SK-N-SH (cell line): Measurements from ENCODE around the gene HIPK4. TPM values are rescaled to one million over a fixed set of nuclear protein-coding genes. Genes with fewer than 3 reads are reported as not detected.

ENCODE experiments used
- CHD2 ChIP-seq: fragments of 150-350 bp; IDR thresholded peaks from 2 replicates; pipeline ENCODE4 v1.6.1; 2018; ENCODE audit warnings: low read length; ENCODE audit not compliant: partially characterized antibody
- FOSL2 ChIP-seq: IDR thresholded peaks from 2 replicates; pipeline ENCODE4 v1.4.0; 2012; ENCODE audit warnings: low read depth, mild to moderate bottlenecking, moderate library complexity, borderline replicate concordance
- MEF2A ChIP-seq: IDR thresholded peaks from 2 replicates; pipeline ENCODE4 v1.4.0; 2012; ENCODE audit warnings: low read depth, borderline replicate concordance
- NRF1 ChIP-seq: IDR thresholded peaks from 2 replicates; pipeline ENCODE4 v1.6.1; 2012; ENCODE audit warnings: low read depth, mild to moderate bottlenecking, low read length
- POLR2AphosphoS5 ChIP-seq: IDR thresholded peaks from 2 replicates; pipeline ENCODE4 v1.6.1; 2012; ENCODE audit warnings: low read depth, low read length
- RXRA ChIP-seq: IDR thresholded peaks from 2 replicates; pipeline ENCODE4 v1.4.0; 2012; ENCODE audit warnings: low read depth, mild to moderate bottlenecking, borderline replicate concordance
- SIN3A ChIP-seq: IDR thresholded peaks from 2 replicates; pipeline ENCODE4 v1.6.1; 2012; ENCODE audit warnings: low read depth, mild to moderate bottlenecking, low read length, moderate library complexity, borderline replicate concordance
- YY1 ChIP-seq: IDR thresholded peaks from 2 replicates; pipeline ENCODE4 v1.4.0; 2012; ENCODE audit warnings: low read depth, mild to moderate bottlenecking
- polyA plus RNA-seq, 3 experiments: library from polyadenylated mRNA; depleted of rRNA; stranded (reverse); fragments of >200 nt; gene quantifications; 2 replicates each; pipeline ENCODE4 v1.2.3, GENCODE V29; 2012
- small RNA-seq, 7 experiments: library from RNA; depleted of rRNA; stranded (forward); fragments of <200 nt; gene quantifications; one replicate each; pipeline ENCODE3, GENCODE V24; 2012
- TF ChIP-seq, protein P1 (sequence below): fragments of 150-350 bp; IDR thresholded peaks from 2 replicates; pipeline ENCODE4 v1.6.1; 2016; ENCODE audit warnings: mild to moderate bottlenecking, low read depth, low read length
- TF ChIP-seq, protein P2 (sequence below): IDR thresholded peaks from 2 replicates; pipeline ENCODE4 v1.4.0; 2012; ENCODE audit warnings: low read depth, borderline replicate concordance
- TF ChIP-seq, protein P3 (sequence below): fragments of 150-350 bp; IDR thresholded peaks from 2 replicates; pipeline ENCODE4 v1.6.1; 2017; ENCODE audit warnings: antibody characterized with exemption, low read length, low read depth, borderline replicate concordance

The HIPK4 gene
- polyA plus RNA-seq, 1 of the 3 experiments (the other 2 are of a cell fraction) = 0.23 TPM

DNA sequence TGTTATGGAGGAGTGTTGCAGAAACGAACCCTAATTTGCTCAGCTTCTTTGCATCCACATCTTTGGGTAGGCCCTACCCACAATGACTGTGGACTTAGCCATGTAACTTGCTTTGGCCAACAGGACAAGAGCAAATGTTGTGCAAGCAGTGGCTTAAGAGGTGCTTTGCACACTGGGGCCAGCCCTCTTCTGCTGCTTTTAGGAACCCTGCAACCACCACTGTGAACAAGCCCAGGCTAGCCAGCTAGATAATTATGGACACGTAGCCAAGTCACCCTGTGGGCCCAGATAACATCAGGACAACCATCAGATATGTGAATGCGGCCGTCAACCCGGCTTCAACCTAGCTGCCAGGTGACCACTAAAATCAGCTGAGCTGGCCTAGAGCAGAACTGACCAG lies 58.9 kb downstream of the HIPK4 start (continued):
- TF ChIP-seq, protein P1, sequence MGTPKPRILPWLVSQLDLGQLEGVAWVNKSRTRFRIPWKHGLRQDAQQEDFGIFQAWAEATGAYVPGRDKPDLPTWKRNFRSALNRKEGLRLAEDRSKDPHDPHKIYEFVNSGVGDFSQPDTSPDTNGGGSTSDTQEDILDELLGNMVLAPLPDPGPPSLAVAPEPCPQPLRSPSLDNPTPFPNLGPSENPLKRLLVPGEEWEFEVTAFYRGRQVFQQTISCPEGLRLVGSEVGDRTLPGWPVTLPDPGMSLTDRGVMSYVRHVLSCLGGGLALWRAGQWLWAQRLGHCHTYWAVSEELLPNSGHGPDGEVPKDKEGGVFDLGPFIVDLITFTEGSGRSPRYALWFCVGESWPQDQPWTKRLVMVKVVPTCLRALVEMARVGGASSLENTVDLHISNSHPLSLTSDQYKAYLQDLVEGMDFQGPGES = no peak
- no peak for TF ChIP-seq FOSL2
- no peak for TF ChIP-seq POLR2AphosphoS5
- TF ChIP-seq RXRA = no peak
- TF ChIP-seq YY1 = no peak
- TF ChIP-seq, protein P2, sequence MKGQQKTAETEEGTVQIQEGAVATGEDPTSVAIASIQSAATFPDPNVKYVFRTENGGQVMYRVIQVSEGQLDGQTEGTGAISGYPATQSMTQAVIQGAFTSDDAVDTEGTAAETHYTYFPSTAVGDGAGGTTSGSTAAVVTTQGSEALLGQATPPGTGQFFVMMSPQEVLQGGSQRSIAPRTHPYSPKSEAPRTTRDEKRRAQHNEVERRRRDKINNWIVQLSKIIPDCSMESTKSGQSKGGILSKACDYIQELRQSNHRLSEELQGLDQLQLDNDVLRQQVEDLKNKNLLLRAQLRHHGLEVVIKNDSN = no peak
- TF ChIP-seq MEF2A = no peak
- no peak for TF ChIP-seq SIN3A
- TF ChIP-seq CHD2 = no peak
- TF ChIP-seq NRF1 = no peak
- TF ChIP-seq, protein P3, sequence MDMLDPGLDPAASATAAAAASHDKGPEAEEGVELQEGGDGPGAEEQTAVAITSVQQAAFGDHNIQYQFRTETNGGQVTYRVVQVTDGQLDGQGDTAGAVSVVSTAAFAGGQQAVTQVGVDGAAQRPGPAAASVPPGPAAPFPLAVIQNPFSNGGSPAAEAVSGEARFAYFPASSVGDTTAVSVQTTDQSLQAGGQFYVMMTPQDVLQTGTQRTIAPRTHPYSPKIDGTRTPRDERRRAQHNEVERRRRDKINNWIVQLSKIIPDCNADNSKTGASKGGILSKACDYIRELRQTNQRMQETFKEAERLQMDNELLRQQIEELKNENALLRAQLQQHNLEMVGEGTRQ = no peak

Small RNAs within 50 kb of the gene (small RNA-seq; reads per million reads assigned to genes)
- 0 reads per million in 7 experiments for gene MIR6796
- 0 reads per million in 7 experiments for gene RF00019

Other genes starting within 250 kb of the HIPK4 start
- gene MAP3K10, start 198.8 kb downstream of the HIPK4 start, polyA plus RNA-seq (2012; rRNA removed) = 10.7 and 11.9 TPM in 2 replicates
- 0.30 and 0.52 TPM in 2 replicates for gene TTC9B, start 171.8 kb downstream of the HIPK4 start, polyA plus RNA-seq (2012; rRNA removed)
- gene CCNP, start 163.5 kb downstream of the HIPK4 start, polyA plus RNA-seq (2012; rRNA removed) = 0.08 and 0.21 TPM in 2 replicates
- gene AKT2, start 104.8 kb downstream of the HIPK4 start, polyA plus RNA-seq (2012; rRNA removed) = 99.8 and 107 TPM in 2 replicates
- 13.9 and 17.2 TPM in 2 replicates for gene C19orf47, start 41.8 kb downstream of the HIPK4 start, polyA plus RNA-seq (2012; rRNA removed)
- gene PLD3, start 41.5 kb downstream of the HIPK4 start, polyA plus RNA-seq (2012; rRNA removed) = 449 and 511 TPM in 2 replicates
- gene PRX, start 23.2 kb upstream of the HIPK4 start, polyA plus RNA-seq (2012; rRNA removed) = 2.2 TPM in 2 replicates
- 7.1 and 10.4 TPM in 2 replicates for gene SERTAD1, start 35.8 kb upstream of the HIPK4 start, polyA plus RNA-seq (2012; rRNA removed)
- gene SERTAD3, start 54.2 kb upstream of the HIPK4 start, polyA plus RNA-seq (2012; rRNA removed) = 11.3 and 12.9 TPM in 2 replicates
- 69.7 and 85.9 TPM in 2 replicates for gene BLVRB, start 75.6 kb upstream of the HIPK4 start, polyA plus RNA-seq (2012; rRNA removed)
- gene SPTBN4, start 76.8 kb upstream of the HIPK4 start, polyA plus RNA-seq (2012; rRNA removed) = 2.8 and 3.1 TPM in 2 replicates
- gene SHKBP1, start 186.7 kb upstream of the HIPK4 start, polyA plus RNA-seq (2012; rRNA removed) = 49.1 and 62.7 TPM in 2 replicates
- 15.9 and 24.8 TPM in 2 replicates for gene LTBP4, start 211.2 kb upstream of the HIPK4 start, polyA plus RNA-seq (2012; rRNA removed)